B cell (primary cell): ENCODE results near the gene VSTM2A.

Experiments used
- EZH2 ChIP-seq: IDR thresholded peaks from 2 replicates; pipeline ENCODE4 v1.6.1; 2012; ENCODE audit warnings: borderline replicate concordance, low read depth, mild to moderate bottlenecking, moderate library complexity, low read length; ENCODE audit not compliant: insufficient read depth, poor library complexity, severe bottlenecking
- TF ChIP-seq, protein P1 (sequence below): fragments of 200-600 bp; IDR thresholded peaks from one replicate; pipeline ENCODE4 v1.8.0; 2022; ENCODE audit warnings: antibody characterized with exemption, mild to moderate bottlenecking

DNA sequence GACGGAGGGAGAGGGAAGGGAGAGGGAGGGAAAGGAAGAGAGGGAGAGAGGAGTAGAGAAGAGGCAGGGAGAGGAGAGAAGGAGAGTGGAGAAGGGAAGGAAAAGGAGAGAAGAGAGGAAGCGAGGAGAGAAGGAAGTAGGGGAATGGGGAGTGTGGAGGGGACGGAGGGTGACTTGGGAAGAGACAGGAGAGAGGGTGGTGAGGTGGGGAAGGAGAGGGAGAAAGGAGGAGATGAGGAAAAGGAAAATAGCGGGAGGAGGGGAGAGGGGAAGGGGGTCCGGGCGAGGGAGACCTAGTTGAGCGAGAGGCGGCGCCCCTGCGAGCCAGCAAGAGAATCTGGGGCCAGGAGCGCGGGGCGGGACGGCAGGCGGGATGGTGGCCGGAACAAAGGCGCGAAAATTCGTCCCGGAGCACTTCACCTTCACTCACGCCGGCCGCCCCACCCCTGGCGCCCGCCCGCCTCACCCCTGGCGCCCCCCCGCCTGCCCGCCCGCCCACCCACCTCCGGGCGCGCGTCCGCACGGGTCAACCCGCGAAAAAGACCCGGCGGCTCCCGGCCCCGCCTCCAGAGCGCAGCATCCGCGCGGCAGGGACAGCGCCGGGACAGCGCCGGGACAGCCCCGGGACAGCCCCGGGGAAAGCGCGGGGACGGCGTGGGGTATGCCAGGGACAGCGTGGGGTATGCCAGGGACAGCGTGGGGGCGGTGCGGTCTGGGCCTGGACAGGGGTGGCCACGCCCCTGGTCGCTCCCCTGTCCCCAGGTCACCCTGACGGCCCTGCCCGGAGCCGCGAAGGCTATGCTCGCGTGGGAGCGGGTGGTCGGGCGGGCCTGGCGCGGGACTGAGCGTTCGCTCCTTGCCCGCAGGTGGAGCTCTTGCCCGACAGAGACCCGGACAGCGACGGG is 4.2 kb downstream of the VSTM2A start:
- TF ChIP-seq, protein P1, sequence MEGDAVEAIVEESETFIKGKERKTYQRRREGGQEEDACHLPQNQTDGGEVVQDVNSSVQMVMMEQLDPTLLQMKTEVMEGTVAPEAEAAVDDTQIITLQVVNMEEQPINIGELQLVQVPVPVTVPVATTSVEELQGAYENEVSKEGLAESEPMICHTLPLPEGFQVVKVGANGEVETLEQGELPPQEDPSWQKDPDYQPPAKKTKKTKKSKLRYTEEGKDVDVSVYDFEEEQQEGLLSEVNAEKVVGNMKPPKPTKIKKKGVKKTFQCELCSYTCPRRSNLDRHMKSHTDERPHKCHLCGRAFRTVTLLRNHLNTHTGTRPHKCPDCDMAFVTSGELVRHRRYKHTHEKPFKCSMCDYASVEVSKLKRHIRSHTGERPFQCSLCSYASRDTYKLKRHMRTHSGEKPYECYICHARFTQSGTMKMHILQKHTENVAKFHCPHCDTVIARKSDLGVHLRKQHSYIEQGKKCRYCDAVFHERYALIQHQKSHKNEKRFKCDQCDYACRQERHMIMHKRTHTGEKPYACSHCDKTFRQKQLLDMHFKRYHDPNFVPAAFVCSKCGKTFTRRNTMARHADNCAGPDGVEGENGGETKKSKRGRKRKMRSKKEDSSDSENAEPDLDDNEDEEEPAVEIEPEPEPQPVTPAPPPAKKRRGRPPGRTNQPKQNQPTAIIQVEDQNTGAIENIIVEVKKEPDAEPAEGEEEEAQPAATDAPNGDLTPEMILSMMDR = no peak
- TF ChIP-seq EZH2 = no peak
